DLD1 (cell line): Measurements from ENCODE around the gene TTYH3.
"Not testable (repeated sequence)": the region's sequence is repeated elsewhere in the genome, so short reads cannot be mapped to it uniquely, and the experiment has no call there.

ENCODE experiments used
- in situ Hi-C: cut with HindIII; loops from 2 replicates; pipeline ENCODE4 v1.10.0; 2017; ENCODE audit warnings: low sequenced_read_pairs

TTYH3 gene

GRCh38 chr7:2660359-2661095 is 28.7 kb downstream of the TTYH3 start:
- in situ Hi-C loops: no loop called here

GRCh38 chr7:2661096-2661449 is 29.3 kb downstream of the TTYH3 start:
- in situ Hi-C loops: no loop called here

- in situ Hi-C loops: no loop called here
Observed at GRCh38 chr7:2661602-2662272, 30.0 kb downstream of the TTYH3 start.

DNA sequence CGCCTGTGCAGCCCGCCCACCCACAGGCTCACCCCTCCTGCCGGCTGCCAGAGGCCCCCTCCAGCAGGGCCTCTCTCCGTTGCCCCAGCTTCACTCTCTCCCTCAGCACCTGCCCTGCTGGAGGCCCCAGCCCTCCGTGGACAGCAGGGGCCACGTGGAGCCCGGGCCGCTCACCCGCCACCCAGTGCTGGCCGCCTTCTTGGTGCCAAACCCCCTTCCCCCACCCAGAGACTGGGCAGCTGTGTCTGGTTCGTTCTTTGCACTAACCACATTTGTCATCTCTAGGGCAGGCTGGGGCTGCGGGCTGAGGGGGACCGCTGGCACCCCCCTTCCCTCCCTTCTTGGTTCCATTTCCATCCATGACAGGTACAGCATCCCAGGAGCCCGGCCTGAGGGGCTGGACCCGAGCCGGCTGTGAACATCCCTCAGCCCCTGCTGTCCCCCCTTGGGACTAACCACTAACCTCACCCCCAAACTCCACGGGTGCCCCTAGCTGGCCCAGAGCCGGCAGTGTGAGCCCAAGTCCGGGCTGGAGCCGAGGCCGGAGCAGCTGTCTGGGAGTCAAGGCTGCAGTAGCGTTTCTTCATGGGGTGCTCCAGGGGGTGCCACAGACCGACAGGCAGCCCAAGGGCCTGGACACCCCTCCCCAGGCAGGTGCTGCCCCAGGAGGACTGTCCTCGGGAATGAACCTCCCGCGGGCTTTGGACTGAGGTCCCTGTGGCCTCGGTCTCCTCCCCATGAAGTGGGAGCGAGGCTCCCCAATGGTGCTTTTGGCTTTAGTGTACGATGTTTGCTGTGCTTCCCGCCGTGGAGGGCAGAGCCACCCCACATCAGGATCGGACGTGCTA is 30.7 kb downstream of the TTYH3 start:
- in situ Hi-C loops: no loop called here

GRCh38 chr7:2663121-2663886 is 31.5 kb downstream of the TTYH3 start:
- in situ Hi-C loops: no loop called here

DNA sequence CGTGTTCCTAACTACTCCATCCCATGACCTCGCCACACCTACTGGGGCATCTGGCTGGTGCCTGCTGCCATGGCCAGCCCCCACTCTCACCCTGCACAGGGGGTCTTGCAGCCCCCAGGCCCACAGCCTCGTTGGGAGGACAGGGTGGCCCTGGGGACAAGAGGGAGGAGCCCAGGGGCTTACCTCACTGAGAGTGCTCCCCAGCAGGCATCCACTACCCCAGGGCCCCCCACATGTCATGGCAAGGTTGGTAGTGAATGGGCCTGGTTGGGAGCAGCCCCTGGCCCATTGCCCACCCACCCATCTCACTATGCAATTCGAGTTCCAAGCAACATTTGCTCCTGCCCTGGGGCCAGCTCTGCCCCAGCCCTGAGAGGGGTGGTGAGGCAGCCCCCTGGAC is 32.2 kb downstream of the TTYH3 start:
- in situ Hi-C loops: no loop called here

DNA sequence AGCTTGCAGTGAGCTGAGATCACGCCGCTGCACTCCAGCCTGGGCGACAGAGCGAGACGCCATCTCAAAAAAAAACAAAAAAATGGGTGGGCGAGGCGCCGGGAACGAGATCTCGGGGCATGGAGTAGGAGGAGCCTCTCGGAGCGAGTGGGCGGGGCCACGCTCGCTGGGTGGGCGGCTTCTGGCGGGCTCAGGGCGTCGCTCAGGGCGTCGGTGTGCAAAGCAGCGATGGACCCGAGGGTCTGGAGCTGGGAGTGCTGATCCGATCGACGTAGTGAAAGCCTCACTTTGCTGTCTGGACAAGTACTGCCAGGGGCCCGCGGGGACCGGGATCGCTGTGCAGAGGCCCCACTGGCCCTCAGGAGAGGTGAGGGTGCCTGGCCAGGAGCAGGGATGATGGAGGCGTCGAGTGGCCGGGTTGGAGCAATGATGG is 33.6 kb downstream of the TTYH3 start:
- in situ Hi-C loops: no loop called here

- in situ Hi-C loops: no loop called here
Observed at GRCh38 chr7:2666155-2666554, 34.4 kb downstream of the TTYH3 start.

GRCh38 chr7:2666588-2667250 is 34.9 kb downstream of the TTYH3 start:
- in situ Hi-C loops: no loop called here

GRCh38 chr7:2667843-2668242 is 36.1 kb downstream of the TTYH3 start:
- in situ Hi-C loops: no loop called here

- in situ Hi-C loops: no loop called here
Observed at GRCh38 chr7:2668401-2668800, 36.6 kb downstream of the TTYH3 start.

DNA sequence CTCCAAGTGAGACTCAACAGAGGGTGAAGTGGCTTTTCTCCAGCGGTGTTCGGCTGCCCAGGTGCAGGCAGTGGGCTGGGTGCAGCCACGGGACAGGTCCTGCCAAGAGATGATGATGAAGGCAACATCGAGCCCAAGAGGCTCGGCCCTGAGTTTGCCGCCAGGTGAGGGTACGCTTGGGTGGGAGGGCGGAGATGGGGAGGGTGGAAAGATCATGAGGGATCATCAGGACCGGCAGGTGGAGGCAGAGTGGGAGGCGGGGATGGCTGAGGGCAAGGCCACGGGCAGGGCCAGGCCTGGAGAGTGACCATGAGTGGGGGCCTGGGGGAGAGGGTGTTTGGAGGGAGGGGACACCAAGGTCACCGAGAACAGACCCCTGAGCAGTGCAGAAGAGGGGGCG is 38.4 kb downstream of the TTYH3 start:
- in situ Hi-C loops: no loop called here

DNA sequence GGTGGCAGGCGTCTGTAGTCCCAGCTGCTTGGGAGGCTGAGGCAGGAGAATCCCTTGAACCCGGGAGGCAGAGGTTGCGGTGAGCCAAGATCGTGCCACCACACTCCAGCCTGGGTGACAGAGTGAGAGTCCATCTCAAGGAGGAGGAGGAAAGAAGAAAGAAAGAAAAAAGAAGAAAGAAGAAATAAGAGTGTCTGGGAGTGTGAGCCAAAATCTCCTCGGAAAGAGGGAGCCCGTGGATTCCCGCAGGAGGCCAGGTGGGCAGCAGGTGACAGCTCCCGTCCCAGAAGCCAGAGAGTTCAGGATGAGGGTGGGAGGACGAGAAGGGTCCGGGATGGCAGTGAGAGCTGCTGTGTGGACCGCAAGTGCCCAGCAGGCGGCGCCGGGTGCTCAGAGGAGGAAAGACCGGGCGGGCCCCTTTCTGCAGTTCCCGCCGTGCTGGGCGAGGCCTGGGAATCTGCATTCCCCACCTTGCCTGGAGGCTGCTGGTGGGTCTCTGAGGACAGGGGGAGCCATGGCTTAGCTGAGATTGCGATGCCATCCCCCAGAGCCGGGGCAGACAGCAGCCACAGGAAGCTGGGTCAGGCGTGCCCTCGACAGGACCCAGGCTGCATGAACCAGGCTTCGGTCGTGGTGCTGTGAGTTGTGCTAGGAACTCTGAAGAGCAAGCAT is 39.1 kb downstream of the TTYH3 start:
- in situ Hi-C loops: no loop called here

GRCh38 chr7:2673214-2673613 is 41.4 kb downstream of the TTYH3 start:
- in situ Hi-C loops: not testable (repeated sequence)

DNA sequence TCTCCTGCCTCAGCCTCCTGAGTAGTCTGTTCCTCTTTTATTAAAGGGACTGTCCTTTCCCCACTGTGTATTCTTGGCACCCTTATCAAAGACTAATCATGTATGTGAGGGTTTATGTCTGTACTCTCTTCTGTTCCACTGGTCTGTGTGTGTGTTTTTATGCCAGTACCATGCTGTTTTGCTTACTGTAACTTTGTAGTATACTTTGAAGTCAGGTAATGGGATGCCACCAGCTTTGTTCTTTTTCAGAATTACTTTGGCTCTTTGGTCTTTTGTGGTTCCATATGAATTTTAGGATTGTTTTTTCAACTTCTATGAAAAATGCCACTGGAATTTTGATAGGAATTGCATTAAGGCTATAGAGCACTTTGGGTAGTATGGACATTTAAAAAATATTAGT is 42.1 kb downstream of the TTYH3 start:
- in situ Hi-C loops: no loop called here

DNA sequence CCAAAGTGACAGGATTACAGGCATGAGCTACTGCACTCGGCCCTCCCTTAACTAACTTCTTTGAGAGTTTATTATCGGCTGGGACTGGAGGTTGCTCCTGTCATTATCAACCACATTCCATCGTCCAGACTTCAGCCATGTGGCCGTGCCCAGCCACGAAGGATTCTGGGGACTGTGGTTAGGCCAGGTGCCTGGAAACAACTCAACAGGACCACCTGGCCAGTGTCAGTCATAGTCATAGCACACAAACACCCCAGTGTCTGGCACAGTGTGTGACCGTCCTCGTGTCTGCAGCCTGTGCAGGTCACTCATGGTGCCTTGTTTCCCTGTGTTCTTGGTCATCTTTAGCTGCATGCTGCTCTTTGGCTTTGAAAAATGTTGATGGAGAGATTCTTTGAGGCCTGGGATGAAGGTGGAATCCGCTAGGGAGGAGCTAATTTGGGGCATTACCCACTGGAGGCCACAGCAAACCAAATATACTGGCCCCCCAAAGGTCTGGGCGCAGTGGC is 43.5 kb downstream of the TTYH3 start:
- in situ Hi-C loops: no loop called here

DNA sequence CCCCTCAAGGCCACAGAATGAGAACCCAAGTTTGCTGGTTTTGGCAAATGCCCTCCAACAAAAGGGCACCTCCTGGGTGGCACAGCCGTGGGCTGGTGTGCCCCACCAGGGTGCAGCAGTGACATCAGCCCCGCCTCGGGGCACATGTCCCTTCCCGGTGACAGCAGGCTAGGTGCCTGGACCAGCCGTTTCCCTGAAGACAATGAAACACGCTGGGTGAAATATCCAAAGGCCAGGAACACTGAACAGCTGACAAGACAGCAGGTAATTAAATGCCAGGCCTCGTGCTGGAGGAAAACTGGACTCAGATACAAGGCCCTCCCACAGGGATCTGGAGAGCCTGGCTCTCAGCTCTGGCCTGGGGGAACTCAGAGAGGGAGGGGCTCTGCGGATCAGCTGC is 44.8 kb downstream of the TTYH3 start:
- in situ Hi-C loops: not testable (repeated sequence)

DNA sequence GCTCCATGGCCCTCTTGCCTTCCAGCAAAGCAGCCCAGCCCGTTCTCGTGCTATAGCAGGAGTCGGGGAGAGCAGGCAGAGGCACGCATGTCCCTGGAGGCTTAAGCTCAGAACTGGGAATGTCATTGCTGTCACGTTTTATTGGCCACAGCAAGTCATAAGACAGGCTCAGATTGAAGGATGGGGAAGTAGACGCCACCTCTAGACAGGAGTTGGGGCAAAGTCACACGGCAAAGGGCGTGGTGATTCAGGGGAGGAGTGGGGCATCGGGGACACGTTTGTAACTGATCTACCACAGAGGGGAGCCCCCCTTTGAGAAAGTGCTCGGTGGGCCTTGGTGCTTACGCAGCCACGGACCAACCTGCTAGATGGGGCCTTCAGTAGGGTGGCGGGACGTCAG is 46.7 kb downstream of the TTYH3 start:
- in situ Hi-C loops: not testable (repeated sequence)
